NCI-H345 treated with DMSO at 0.1 percent for 48 hours (cell line): Measurements from ENCODE around the gene SPATA31E1.
"Not testable (repeated sequence)": the region's sequence is repeated elsewhere in the genome, so short reads cannot be mapped to it uniquely, and the experiment has no call there.

Experiments
- DNase-seq: peaks from one replicate; lab custom pipeline; 2025; ENCODE audit not compliant: unreplicated experiment; lab: John Stamatoyannopoulos, UW

SPATA31E1 gene

DNA sequence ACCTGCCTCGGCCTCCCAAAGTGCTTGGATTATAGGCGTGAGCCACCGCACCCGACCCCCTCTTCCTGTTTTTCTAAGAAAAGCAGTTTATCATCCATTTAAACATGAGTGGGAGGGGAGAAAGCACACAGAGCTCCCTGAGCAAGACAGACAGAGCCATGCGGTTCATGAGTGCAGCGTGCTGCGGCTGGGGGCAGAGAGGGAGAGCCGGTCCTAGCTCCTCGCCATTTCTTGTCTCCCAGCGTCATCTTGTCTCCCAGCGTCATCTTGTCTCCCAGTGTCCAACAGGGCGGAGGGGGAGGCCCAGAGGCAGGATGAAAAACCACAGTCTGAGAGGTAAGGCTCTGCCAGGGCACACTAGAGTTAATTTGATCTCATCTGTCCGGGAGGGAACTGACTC is 36.3 kb downstream of the SPATA31E1 start:
- DNase-seq: not testable (repeated sequence)

DNA sequence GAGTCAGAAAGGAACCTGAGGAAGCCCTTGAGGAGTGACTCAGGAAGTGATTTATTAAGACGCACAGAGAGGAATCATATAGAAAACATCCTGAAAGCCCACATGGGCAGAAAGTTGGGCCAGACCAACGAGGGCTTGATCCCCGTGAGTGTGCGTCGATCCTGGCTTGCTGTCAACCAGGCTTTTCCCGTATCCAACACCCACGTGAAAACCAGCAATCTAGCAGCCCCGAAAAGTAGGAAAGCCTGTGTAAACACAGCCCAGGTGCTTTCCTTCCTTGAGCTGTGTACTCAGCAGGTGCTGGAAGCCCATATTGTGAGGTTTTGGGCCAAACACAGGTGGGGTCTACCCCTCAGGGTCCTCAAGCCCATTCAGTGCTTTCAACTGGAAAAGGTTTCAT is 38.9 kb downstream of the SPATA31E1 start:
- DNase-seq: not testable (repeated sequence)

DNA sequence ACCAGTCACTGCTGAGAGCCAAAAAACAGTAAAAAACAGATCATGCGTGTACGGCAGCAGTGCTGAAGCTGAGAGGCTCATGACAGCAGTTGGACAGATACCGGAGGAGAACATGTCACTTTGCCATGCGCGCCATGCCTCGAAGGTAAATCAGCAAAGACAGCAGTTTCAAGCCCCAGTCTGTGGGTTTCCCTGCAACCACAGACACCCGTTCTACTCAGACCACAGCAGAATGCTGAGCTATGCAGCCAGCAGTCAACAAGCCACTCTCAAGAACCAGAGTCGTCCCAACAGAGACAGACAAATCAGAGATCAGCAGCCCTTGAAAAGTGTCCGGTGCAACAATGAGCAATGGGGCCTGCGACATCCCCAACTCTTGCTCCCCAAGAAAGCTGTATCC is 40.3 kb downstream of the SPATA31E1 start:
- not testable (repeated sequence) for DNase-seq

DNA sequence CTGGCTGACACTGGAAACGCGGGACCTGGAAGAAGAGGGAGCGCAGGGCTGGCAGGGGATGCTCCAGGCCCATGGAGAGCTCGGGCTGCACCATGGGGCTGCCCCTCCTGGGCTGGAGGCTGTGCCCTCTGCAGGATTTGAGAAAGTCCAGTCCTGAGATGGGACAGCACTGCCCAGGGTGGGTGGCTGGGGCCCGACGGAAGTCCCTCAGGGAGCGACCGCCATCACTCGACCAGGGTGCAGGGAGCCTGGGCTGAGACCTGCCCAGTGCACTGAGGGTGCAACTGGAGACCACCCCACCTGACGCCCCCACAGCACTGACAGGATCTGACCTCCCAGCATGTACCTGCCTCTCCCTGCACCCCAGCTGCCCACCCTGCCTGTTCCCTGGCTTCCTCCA is 42.2 kb downstream of the SPATA31E1 start:
- DNase-seq: not testable (repeated sequence)

DNA sequence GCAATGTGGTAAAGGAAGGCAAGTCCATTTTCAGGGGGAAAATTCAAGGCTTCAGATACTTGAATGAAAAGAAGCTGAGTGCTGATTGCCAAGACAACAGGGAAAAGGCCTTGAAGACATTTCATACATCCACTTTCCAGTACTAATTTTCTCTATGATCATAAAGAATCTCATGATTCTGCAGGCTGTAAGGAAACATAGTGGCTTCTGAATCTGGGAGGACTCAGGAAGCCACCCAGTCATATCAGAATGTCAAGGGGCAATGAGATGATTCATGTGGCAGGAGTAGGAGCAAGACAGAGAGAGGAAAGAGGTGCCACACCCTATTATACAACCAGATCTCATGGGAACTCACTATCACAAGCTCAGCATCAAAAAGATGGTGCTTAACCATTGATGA is 46.5 kb downstream of the SPATA31E1 start:
- not testable (repeated sequence) for DNase-seq

DNA sequence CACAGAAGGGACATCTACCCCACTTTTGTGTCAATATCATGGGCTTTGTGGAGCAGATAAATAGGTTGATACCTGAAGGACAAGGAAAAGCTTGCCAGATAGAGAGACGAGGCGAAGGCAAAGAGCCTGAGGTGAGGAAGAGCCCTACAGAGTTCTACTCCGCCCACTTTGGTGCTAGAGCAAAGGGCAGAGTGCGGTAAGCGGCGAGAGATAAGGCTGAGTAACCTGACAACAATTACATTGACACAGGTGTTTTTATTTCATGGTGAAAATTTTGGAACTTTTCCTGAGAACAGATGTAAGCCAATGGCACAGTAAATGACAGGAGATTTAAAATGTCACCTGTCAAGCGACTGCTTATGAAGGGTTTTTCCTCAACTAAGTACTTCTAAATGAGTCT is 51.8 kb downstream of the SPATA31E1 start:
- DNase-seq: not testable (repeated sequence)

DNA sequence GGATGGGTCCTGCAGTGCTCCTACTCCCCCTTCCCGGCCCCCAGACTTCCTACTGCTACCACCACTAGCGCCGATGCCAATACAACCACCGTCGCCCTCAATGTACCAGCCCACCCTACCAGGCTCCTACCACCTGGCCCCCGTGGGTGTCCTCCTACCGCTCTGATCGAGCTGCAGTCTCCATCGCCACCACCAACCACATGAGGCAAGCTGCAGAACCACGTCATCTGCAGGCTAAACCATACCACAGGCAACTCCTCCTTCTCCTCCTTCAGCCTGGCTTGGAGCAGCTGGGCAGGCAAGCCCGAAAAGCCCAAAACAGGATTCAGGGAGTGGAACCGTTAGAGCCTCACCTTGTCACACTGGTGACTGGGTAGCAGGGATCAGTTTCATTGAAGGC is 54.7 kb downstream of the SPATA31E1 start:
- not testable (repeated sequence) for DNase-seq

DNA sequence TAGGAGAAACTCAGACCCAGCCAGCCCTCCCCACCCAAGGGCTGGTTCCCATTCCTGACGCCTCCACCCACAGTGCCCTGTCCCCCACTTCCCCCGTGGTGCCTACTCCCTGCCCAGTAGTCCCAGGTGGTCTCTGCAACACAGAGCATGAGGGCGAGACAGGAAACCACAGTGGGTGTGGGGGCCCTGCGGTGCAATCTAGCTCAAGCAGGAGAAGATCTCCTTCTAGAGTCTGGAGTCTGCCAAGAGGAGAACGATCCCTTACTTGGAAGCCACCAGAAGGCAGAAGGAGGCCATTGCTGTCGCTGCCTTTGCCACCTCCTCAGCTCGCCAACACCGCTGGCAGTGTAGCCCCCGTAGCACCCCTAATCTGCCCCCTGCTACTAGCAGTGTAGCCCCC is 55.2 kb downstream of the SPATA31E1 start:
- DNase-seq: not testable (repeated sequence)

DNA sequence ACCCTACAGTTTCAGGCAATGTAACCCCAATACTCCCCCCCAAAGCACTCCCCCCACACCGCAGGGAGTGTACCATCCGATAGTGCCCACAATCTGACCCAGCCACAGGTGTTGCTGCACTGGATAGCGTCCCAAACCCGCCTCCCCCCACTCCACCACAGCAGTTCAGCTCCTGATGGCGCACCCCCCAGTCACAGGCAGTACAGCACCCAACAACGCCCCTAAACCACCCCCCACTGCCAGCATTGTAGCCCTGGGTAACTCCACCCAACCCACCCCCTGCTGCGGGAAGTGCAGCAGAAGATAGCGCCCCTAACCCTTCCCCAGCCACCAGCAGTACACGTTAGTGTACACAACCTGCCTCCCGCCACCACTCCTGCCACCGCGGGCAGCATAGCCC is 55.7 kb downstream of the SPATA31E1 start:
- not testable (repeated sequence) for DNase-seq
